HG02885 (cell line): Measurements from ENCODE around the gene EPB41L2.

ENCODE experiments used
- ATAC-seq: cut with Tn5 transposase; IDR thresholded peaks from one replicate; pipeline ENCODE4 v1.9.1; 2021; ENCODE audit warnings: mild to moderate bottlenecking; ENCODE audit not compliant: unreplicated experiment, poor library complexity

EPB41L2 gene

DNA sequence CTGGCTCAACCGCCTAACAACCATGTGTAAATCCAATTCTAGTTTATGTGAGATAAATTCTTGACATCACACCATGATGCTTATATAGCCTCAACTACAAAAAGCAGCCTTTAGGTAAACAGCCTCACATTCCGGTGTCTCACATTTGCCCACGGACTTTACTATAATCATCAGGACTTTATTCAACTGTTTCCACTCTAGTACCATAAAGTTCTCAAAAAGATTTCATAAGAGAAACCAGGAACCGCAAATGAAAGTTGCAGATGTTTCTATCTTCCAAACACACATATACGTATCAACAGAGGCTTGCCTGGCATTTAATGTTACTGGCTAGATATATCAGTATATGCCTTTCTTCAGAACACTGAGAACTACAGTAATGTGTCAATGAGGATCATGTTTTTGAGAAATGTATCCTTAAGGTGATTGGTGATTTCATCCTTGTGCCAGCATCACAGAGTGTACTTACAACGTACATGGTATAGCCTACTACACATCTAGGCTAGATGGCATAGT lies 80.0 kb downstream of the EPB41L2 start:
- peak; percentile 57 for ATAC-seq

DNA sequence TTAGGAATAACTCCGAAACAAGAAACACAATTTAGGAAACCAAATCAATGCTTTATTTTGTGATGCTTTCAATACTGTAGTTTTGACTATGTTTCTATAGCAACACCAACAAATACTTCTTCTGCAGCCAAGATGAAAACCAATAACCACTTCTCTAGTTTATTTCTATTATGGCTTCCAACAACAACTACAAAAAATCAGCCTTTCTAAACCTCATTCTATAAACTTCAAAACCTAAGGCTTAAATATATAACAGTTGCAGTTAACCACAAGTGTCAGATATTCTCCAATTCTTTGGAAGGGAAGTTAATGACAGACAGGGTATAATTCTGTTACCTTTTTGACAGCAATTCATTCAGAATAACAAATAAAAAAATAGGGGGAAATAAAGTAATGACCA lies 80.9 kb downstream of the EPB41L2 start:
- ATAC-seq: no peak

DNA sequence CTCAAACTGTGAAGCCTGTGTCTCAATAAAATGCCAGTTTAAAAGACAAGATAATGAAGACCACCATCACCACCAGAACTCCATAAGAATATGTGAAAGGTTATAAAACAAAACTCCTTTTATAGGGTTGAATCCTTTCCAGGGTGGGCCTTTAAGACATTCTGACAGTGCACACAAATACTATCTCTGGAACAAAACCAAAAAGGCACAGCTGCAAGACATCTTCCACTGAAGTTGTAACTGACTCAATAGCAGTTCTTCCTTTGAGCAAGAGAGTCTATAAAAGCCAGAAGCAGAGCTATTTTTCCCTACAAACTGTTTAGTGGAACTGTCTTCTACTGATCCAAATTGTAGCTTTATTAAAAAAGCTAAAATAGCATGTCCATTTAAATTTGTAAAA lies 81.6 kb downstream of the EPB41L2 start:
- no peak for ATAC-seq

- no peak for ATAC-seq
These were observed 82.6 kb downstream of the EPB41L2 start for GRCh38 chr6:130980310-130981032.

DNA sequence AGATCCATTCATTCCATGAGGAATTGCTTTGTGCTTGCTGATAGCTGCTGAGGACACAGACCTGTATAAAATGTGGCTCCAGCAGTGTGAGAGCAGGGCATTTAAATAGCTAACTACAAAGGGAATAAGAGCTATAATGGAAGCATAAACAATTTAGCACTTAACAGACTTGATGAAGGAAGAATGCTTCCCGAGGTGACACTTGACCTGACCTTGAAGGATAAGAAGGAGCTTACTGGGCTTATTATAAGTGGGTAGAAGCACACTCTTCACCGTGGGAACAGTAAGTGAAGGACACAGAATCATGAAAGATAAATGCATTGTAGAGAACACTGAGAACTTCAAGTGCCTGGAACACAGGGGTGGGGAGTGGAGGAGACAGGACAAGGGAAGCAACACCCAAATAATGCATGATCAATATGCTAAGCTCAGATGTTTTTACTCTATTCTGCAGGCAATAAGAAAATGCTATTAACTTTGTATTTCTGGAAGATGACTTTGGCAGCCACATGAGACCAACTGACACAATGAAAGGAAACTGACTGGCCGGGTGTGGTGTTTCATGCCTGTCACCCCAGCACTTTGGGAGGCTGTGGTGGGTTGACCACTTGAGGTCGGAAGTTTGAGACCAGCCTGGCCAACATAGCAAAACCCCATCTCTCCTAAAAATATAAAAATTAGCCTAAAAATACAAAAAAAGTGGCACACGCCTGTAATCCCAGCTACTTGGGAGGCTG lies 84.2 kb downstream of the EPB41L2 start:
- ATAC-seq: no peak

GRCh38 chr6:130978180-130978579 lies 84.9 kb downstream of the EPB41L2 start:
- no peak for ATAC-seq

- ATAC-seq: no peak
These were observed 87.7 kb downstream of the EPB41L2 start for GRCh38 chr6:130975325-130975724.

DNA sequence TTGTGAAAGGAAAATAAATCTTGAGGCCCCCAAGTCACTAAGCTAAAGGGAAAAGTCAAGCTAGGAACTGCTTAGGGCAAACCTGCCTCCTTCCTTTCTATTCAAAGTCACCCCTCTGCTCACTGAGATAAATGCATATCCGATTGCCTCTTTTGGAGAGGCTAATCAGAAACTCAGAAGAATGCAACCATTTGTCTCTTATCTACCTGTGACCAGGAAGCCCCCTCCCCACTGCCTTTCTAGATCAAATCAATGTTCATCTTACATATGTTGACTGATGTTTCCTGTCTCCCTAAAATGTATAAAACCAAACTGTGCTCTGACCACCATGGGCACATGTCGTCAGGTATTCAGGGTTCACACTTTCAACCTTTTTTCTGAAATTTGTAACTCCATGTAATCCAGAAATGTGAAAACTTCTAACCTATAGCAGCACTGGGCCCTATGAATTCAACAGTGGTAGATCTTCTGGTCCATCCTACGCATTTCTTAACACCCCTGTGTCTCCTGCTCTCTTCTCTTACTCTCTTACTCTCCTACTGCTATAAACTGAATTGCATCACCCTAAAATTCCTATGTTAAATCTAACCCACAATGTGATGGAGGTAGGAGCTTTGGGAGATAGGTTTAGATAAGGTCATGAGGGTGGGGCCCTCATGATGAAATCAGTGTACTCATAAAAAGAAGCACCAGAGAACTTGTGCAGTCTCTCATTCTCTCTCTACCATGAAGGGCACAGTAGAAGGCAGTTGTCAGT lies 89.3 kb downstream of the EPB41L2 start:
- no peak for ATAC-seq

DNA sequence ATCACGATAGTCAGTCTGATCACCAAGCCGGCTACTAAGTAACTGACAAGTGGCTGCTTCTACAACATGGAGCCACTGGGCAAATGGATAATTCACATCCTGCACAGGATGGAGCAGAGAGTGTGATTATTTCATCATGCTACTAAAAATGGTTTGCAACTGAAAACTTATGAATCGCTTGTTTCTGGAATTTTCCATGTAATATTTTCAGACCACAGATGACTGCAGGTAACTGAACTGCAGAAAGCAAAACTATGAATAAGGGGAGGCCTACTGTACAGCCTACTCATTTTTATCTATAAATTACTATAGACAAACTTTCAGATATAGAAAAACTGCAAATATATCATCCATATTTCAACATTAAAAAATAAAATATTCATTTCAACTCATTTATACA lies 91.5 kb downstream of the EPB41L2 start:
- no peak for ATAC-seq

DNA sequence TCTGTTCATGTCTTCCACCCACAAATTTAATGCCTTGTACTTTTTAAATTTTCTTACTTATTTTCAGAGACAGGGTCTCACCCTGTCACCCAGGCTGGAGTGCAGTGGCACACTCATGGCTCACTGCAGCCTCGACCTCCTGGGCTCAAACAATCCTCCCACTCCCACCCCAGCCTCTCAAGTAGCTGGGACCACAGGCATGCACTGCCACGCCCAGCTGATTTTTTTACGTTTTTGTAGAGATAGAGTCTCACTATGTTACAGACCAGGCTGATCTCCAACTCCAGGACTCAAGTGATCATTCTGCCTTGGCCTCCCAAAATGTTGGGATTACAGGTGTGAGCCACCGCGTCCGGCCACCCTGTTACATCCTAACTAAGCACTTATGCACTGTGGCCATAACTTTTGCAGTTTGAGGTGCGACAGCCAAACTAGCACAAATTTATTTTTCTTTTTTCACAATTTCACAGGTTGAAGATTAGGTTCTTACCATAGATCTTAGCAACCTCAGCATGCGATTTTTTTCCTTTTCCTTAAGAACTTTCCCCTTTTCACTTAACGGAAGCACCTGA lies 92.1 kb downstream of the EPB41L2 start:
- no peak for ATAC-seq

DNA sequence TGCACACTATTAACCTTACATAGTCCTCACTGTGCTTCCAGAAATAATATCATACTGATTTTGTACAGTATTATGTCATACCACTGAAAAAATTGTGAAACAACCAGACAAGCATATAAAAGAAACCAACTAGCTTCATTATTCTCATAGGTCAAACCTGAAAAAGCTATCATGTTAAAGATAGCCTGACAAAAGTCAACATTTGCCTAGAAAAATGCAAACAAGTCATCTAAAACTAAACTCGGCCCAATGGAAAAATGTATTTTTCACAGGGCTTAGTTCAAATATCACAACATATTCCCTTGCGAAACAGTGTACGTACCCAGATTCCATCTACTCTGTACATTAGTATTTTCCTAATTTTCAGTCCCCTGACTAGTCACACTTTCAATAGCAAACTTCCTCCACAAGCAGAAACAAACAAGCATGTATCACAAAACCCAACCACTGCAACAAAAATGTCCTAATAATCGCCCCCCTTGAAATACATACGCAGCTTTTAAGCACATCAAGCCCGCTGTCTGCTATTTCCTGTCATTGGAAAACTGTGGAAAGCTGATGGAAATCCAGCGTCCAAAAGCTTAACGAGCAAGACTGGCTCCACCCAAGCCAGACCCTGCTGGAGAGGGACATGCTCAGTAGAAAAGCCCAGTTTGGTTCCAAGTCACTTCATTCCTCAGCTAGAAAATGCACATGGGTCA lies 93.1 kb downstream of the EPB41L2 start:
- ATAC-seq: no peak

- no peak for ATAC-seq
These were observed 93.9 kb downstream of the EPB41L2 start for GRCh38 chr6:130969166-130969565.

- no peak for ATAC-seq
These were observed 94.6 kb downstream of the EPB41L2 start for GRCh38 chr6:130968476-130968875.

DNA sequence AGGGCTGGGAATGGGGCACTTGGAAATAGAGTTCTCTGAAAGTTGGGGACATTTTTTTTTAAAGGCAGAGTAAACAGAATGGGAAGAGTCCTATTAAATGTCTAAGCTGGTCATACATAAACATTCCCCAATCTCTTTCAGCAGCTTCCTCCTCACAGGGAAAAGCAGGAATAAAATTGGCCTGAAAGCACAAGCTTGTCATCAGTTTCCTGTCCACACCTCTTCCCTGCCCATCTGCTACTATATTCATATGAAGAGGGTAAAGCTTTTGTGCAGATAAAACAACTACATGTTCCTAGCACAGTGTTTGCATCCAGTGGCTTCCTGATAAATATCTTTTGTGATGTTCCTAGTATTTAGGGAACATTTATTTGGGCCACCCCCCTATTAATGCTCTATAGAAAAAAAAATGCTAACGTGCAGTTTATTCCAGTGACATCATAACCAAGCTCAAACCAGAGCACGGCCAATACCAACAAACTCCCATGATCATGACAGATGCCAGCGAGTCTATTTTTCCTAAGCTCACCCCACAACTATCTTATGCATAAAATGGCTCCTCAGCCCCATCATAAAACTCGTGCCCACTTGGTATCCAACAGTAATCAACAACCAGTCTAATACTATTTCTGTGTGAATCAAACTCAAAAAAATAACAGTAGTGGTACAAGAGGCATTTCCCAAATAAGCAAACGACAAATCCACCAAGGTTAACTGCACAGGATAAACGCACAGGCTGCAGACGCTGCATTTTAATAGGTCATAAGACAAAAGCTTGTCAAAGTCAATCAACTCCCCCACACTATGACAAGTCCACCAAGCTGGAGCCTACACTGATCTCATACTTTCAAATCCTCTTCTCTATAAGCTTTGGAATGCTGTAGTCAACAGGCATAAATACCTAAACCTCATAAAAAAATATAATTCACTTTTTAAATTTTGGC lies 95.3 kb downstream of the EPB41L2 start:
- no peak for ATAC-seq

GRCh38 chr6:130966344-130966980 lies 96.6 kb downstream of the EPB41L2 start:
- no peak for ATAC-seq

DNA sequence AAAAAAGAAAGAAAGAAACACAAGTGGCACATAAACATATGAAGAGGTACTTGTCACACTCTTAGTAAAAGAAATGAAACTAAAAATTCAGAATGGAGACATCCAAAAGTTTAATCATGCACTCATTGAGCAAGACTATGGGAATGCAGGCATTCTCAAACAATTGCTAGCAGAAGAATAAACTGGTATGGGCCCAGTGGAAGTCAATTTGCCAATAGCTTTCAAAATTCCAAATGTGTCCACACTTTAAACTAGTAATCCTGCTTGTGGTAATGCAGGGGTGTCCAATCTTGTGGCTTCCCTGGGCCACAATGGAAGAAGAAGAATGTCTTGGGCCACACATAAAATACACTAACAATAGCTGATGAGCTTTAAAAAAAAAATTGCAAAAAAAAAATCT lies 97.4 kb downstream of the EPB41L2 start:
- no peak for ATAC-seq

DNA sequence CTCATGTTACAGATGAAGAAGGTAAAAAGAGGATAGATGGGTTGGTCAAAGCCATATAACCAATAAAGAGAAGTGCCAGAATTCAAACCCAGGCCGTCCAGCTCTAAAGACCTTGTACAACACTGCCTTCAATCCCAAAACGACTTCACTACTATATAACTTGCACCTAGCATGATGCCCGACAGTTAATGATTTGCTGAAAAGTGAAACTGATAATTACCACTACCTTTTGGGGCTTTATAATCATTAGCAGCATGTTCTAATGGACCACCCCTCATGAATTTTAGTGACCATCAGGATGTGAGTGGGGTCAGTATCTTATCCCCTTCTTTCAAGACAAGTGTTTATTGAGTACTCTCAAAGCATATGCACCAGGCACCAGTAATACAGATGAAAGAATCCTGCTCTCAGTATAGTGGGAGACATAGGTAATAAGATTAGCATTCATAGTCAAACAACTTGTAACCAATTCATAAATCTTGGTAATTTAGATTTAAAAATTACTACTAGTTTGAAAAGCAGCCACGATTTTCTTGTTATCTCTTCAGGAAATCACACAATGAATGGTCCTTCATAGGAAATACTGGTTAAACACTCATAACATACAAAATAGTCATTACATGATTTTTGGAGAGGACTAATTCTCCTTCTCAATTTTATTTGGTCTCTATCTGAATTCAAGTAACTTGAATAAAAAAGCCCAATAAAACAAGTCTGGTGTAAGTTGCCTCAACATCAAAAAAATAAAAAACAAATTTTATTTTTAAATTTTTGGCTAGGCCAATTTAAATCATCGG lies 98.0 kb downstream of the EPB41L2 start:
- no peak for ATAC-seq

GRCh38 chr6:130964289-130964688 lies 98.8 kb downstream of the EPB41L2 start:
- no peak for ATAC-seq
